Dermis microvascular lymphatic vessel endothelial cell (primary cell): Measurements from ENCODE around the gene DIO1. TPM values are rescaled to one million over a fixed set of nuclear protein-coding genes. Genes with fewer than 3 reads are reported as not detected.

Experiments used
- DNase-seq, 2 donors: peaks; one replicate each; pipeline versions ENCODE4 v3.0.0 to v3.0.0-alpha.2; 2010; ENCODE audit warnings: low read depth in 2 of 2
- total RNA-seq: library from RNA; depleted of rRNA; stranded (reverse); fragments of >200 nt; gene quantifications from 2 replicates; pipeline ENCODE4 v1.2.1, GENCODE V29; 2014

The DIO1 gene
- total RNA-seq, 1 donor from 2014 or later: not detected

DNA sequence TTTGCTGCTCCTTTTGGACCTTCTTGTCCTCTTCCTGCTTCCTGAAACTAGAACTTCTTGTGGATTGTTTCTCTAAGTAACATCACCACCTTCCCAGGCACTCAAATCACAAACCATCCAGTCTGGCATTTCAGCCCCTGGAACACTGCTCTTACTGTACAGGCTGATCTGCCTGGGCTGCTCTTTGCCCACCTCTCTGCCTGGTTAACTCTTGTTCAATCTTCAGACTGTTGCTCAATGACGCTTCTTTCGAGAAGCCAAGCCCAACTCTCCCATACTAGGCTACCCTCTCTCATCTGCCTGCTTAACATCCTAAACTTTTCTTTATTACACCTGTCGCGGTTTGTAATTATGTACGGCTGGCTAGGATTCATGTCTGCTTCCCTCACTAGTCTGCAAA, 657 bp downstream of the DIO1 start:
- DNase-seq: no peak

DNA sequence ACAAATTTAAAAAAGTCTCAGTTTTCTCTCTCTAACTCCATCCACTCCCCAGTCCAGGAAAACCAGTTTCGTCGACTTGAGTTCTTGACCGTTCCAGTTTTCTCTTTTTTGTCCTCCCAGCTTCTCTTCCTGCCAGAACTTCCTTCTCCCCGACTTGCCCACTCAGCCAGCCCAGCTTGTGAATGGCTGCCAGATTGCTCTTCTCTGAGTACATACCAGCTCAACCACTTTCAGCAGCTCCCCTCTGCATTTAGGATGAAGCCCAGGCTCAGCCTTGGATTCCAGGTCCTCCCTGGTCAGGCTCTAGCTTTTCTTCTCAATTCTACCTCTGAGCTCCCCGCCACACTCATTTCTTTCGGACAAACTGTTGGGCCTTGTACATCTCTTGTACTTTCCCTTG, 1.4 kb downstream of the DIO1 start:
- no peak for DNase-seq

DNA sequence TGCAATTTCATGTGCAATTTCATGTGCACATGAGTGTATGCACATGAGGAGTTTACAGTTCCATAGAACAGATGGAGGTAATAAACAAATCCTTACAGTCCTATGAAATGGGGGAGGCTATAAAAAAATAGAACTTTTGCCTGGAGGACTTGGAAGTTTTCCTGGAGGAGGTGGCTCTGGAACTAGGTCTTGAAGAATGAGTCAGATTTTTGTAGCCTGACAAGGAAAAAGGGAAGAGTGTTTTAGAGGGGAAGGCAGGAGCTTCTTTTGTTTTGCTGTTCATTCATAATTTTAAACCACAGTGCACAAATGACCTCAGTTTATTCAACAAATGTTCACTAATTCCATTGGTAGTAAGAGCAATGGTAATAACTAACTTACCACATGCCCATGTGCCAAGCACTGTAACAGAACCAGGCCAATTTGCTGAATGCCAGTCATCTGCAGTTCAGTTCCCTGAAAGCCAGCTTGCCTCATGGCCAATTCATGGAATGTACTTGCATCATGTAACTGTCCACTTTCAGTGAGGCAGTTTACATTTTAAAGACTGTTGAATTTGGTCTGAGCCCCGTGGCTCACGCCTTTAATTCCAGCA, 2.7 kb downstream of the DIO1 start:
- no peak for DNase-seq

DNA sequence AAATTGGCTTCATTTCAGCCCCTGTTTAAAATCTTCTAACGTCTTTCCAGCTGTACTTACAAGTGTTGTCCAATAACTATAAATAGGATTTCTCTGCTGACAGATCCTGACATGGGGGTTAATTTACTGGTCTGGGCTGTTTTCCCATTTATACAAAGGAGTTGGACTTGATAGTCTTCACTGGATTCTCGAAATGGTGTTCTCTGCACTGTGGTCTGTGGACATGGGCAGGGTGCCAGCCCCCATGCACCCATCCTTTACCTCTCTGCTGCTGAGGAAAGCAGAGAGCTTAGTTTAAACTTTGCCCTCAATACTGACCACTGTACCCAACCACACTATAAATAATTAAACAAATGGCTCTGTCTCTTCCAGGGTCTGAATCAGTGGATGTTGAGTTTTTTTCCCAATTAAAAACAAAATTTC, 5.2 kb downstream of the DIO1 start:
- no peak for DNase-seq

DNA sequence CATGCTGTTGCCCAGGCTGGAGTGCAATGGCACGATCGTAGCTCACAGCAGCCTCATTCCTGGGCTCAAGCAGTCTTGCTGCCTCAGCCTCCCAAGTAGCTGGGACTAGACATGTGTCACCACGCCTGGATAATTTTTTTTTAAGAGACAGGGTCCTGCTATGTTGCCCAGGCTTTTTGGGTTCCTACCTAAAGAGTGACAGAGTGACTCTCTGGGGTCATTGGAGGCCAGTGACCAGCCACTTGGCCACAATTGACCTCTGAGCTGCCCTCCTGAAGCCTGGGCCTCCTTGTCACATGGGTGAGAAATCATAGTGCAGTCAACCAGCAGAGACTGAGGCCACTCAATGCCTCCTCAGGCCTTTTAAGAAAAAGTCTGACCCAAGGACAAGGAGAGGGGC, 5.7 kb downstream of the DIO1 start:
- DNase-seq: no peak

DNA sequence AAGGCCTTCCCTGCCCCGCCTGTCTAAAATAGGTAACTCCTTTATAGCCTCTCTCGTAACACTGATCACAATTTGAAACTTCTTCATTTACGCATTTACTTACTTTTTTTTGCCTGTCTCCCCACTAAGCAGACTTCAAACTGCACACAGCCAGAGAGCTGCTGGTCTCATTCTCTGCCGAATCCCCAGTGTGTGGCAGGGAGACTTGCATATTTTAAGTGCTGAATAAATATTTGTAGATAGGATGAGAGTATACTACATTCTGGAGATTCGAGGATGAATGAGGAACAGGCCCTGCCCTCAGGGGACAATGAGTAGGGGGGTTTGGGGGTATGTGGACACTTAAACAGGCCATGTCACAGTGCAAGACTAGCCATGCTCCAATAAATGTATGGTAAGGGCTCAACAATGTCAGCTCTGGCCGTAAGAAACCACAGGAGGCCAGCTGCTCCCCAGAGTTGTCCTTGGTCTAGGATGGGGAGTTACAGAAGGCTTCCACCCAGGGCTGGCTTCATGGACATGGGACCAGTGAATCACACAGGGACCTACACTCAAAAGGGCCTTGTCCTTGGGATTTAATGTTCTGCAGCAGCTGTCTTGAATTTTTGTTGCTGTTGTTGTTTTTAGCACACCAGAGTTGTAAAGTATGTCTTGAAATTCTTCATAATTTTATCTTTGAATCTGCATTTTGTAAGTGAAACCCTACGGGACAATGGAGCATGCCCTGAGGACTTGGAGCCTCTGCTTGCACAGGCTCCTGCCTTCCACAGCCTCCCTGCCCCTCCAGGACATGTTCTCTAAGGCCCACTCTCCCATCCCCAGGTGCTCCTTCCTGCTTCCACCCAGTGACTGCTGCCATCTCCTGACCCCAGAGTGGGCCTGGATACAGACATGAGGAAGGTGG, 8.5 kb downstream of the DIO1 start:
- DNase-seq: no peak

DNA sequence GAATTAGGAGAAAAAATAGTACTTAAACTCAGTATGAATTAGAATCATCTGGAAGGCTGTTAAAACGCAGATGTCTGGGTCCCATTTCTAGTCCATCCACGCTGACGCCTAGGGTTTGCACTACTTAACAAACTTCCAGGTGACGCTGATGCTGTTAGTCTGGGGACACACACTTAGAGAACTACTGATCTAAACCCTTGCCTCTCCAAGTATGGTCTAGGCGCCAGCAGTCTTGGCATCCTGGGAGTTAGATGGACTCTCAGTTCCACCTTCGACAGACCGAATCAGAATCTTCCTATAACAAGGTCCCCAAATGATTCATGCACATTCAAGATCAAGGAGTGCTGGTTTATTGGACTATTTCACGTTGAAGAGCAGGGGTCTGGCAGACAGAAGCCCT, 11.5 kb downstream of the DIO1 start:
- DNase-seq: no peak

DNA sequence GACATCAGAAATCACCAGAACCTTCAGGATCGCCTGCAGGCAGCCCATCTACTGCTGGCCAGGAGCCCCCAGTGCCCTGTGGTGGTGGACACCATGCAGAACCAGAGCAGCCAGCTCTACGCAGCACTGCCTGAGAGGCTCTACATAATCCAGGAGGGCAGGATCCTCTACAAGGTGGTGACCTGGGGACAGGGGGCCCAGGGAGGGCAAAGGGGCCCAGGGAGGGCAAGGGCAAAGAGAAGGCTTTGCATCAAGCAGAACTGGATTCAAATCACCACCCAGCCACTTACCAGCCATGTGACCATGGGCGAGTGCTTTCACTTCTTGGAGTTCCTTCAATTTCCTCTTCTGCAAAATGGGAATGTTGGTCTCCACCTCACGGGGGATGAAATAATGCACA, 12.1 kb downstream of the DIO1 start:
- DNase-seq: no peak

DNA sequence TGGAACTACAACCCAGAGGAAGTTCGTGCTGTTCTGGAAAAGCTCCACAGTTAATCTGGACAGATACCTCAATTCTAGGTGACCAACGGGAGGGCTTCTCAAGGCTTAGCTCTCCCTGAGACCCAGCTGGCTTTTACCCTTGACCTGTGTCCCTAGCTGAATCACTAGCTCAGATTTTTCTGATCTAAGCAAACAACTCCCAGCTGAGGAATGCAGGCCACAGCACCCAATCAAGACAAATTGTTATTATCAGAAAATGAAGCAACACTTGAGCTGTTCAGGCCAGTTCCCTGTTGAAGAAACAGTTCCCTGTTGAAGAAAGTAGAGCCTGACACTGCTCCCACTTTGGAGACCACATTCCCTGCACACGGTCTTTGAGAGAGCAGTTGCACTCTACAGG, 16.0 kb downstream of the DIO1 start:
- DNase-seq: no peak

DNA sequence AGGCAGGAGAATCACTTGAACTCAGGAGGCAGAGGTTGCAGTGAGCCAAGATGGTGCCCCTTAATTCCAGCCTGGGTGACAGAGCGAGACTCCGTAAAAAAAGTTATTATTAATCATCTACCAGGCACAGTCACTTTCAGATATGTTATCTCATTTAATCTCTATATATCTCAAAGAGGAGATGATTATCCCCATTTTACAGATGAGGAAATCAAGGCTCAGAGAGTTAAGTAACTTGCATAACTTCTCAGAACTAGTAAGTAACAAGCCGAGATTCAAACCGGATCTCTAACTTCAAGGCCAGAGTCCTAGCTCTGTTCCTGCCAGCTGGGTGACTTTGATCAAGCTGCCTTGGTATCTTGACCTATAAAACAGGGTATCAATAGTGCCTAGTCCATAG, 17.5 kb downstream of the DIO1 start:
- no peak for DNase-seq

DNA sequence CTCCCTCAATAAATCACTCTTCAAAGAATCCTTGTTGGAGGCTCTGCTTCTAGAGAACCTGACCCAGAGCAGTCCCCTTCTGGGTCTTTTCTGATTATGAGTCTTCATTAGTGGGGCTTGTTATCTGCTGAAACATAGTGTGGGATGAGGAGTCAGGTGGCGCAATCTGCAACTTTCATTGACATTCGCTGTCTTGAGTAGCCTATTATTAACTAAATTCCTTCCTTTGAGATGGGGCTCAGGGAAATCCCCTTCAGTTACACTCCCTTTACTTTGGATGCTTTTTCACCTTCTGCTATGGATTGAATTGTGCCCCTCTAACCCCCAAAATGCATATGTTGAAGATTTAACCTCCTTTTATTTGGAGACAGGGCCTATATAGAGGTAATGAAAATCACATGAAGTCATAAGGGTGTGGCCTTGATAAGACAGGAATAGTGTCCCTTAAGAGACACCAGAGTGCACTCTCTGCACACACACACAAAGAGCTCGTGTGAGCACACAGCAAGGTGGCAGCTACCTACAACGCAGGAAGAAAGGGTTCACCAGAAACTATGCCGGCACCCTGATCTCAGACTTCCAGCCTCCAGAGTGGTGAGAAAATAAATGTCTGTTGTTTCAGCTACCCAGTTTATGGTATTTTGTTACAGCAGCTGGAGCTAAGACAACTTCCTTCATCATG, 19.5 kb downstream of the DIO1 start:
- no peak for DNase-seq

DNA sequence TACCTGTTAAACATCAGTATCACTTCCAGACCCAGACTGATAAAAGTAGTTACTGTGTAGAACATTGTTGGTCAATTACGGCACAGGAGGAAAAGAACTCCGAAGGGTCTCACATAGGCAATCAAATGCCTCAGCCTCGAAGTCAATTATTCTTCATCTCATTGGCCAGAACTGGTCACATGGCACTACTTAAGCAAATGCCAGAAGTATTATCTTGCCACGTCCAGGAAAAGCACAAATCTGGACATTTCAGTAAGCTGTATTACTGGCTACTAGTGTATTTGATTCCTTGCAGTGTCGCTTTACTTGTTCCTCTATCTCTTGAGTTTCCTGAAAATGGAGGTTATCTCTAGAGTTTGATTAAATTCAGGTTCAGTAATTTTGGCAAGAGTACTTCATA, 24.4 kb downstream of the DIO1 start:
- no peak for DNase-seq

DNA sequence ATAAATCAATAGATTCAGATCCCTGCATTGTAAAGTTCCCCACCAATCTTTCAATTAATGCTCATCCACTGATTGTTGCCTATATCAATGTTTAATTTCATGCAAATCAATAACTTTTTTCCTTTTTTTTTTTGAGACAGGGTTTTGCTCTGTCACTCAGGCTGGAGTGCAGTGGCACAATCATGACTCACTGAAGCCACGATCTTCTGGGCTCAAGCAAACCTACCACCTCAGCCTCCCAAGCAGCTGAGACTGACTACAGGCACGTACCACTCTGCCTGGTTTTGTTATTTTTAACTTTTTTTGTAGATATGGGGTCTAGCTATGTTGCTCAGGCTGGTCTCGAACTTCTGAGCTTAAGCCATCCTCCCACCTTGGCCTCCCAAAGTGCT, 25.7 kb downstream of the DIO1 start:
- DNase-seq: no peak

DNA sequence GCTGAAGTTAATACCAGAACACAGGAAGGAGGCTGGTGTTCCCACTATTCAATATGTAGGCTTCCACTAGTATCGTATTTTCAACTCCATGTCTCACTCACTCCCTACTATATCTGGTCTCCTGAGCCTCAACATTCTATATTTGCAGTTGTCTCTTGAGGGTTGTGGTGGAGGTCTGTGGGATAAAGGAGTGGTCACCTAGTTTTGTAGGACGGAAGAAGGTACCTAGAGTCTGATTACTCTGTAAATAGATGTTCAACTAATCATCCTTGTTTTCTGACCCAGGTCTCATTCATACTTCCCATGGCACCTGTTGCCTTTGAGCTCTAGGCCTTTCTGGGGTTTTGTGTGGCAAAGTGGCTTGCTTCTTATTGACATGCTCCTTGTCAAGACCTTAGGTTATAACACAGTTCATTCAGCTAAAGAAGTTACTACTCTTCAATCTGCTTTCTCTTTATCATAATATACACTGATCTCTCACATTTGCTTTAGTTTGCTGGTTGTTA, 33.4 kb downstream of the DIO1 start:
- DNase-seq: no peak

DNA sequence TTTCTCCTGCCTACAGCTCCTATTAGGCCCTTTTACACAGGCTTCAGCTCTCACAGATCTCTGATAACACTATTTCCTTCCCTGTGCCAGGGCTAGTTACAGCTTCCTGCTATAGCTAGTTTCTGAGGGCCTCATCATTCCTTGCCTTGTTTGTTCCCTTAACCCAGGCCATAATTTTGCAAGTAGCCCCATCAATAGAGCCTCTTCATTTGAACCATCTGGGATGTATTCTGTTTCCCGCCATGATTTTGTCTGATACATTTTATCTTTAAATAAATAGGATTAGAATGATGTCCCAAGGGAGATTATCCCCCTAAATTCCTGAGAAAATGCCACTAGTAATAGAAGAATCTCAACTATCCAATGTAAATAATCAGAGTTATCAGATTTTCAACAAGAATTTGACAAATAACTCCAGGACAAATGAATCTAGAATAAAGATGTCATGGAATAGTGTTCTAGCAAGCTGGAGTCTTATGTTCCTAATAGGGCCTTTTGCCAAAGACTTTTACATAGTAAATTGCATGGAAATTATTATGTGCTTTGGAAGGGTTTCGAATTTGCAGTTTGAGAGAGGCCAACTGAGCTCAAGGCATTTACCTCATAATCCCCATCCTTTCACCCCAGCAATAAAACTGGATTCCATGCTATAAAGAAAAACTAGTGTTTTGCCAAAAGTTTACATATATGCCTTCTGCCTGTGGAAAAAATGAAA, 35.4 kb downstream of the DIO1 start:
- DNase-seq: no peak

DNA sequence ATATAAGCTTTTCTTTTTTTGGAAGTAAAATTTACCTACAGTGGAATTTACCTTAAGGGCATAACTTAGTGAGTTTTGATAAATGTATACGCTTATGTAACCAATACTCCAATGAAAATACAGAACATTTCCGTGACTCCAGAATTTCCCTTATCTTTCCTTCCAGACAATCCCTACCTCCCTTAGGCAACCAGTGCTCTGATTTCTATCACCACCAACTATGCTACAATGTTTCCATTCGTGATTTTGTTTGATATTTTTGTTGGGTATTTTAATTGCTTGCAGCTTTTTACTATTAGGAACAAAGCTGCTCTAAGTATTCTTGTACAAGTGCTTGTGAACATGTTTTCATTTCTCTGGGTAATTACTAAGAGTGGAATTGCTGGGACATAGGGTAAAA, 36.9 kb downstream of the DIO1 start:
- no peak for DNase-seq

DNA sequence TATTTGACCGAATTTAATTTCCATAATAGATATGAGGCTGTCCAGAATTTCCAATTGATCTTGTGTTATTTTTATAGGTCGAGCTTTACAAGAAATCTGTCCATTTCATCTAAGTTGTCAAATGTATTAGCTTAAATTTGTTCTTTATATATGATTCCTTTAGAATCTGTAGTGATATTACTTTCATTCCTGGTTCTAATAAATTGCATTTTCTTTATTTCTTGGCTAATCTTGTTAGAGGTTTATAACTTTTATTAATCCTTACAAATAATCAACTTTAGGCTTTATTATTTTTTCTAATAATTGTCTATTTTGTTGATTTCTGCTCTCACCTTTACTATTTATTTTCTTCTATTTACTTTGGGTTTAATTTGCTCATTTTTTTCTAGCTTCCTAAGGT, 37.5 kb downstream of the DIO1 start:
- DNase-seq: no peak

DNA sequence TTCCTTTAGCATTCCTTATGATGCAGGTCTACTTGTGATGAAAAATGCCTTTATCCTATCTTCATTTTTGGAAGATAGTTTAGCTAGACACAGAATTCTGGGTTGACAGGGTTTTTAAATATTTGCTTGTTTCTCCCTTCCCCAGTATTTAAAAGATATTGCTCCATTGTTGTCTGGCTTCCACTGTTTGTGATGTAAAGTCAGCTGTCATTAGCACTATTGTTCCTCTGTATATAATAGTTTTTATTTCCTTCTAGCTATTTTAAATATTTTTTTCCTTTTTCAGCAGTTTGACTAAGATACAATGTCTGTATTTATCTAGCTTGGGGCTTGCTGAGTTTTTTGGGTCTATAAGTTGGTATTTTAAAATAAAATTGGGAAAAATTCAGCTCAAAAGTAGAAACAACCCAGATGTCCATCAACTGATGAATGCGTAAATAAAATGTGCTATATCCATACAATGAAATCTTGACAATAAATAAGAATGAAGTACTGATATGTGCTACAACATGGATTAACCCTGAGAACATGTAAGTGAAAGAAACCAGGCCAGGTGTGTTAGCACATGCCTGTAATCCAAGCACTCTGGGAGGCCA, 40.3 kb downstream of the DIO1 start:
- no peak for DNase-seq

DNA sequence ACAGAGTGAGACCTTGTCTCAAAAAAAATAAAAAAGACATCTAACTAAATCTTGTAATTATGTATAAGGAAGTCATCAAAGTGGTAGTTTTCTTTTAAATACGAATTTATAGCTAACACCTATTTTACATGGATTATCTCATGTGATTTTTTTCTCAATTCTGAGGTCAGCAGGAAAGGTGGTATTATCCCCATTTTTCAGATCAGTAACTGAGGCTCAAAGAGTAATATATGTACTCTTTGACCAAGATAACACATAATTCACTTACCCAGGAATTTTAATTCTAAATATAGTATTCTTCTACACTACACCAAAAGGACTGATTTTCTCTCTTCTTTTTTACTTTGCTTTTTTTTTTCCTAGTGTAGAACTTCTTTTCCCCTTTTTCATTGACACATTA, 42.4 kb downstream of the DIO1 start:
- no peak for DNase-seq

DNA sequence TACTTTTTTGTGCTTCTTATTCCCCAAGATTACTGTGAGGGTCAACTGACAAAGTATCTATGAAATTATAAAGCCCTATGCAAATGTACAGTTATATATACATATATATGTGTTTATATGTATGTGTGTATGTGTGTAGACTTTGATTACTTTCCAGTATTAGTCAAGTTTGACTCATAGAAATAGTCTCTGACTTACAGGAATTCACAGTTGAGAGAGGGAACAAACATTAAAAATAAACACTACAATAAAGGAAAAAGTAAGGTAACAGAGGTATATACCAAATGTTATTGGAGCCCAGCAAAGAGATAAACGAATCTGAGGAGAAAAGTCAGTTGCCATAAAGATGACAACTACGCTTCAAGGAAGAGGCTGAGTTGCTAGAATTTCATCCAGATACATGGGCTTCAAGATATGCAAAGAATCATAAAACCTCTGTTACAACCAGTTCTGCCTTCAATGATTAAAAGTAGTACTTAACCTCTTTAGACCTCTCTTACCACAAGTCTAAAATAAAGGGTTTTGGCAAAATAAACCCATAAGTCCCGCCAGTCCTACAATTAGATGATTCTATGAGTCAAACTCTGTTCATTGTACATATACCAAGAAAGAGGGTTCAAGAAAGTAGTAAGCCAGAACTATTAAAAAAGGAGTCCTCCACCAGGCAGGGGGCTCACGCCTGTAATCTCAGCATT, 44.3 kb downstream of the DIO1 start:
- no peak for DNase-seq
